IMR-90 (cell line): ENCODE data around the gene ICAM1. TPM values are rescaled to one million over a fixed set of nuclear protein-coding genes. Genes with fewer than 3 reads are reported as not detected.

Experiments
- ATAC-seq: fragments of 200-7000 bp; cut with Tn5 transposase; 2 replicates; pipeline ENCODE4 v1.9.1; 2020; ENCODE audit warnings: low read depth, mild to moderate bottlenecking, moderate library complexity
- BruUV-seq: library from RNA; stranded (reverse); fragments of 400-500 nt; replicated peaks from 2 replicates; lab custom pipeline; 2021; lab: Mats Ljungman, UMichigan
- CTCF ChIA-PET: fragments of 300-600 bp; formaldehyde crosslinking; extraction: SDS; loops from one replicate; lab custom pipeline; 2021; ENCODE audit warnings: antibody characterized with exemption; lab: Yijun Ruan, JAX
- POLR2A ChIA-PET: fragments of 300-600 bp; sonication (Branson Sonifier 250); formaldehyde crosslinking; loops from one replicate; lab custom pipeline; 2022; ENCODE audit warnings: antibody characterized with exemption; ENCODE audit not compliant: unreplicated experiment; lab: Charles Lee
- DNase-seq: peaks from one replicate; pipeline ENCODE4 v3.0.0; 2013
- H2AFZ ChIP-seq: replicated peaks from 2 replicates; pipeline ENCODE3; 2013; ENCODE audit warnings: low read length, mild to moderate bottlenecking; ENCODE audit not compliant: poor library complexity
- H2AK5ac ChIP-seq: 2 replicates; pipeline ENCODE4 v1.6.1; 2013; ENCODE audit warnings: low read depth, low read length, inconsistent platforms
- H2AK9ac ChIP-seq: replicated peaks from 2 replicates; pipeline ENCODE3; 2013; ENCODE audit warnings: mild to moderate bottlenecking, low read depth, low read length, moderate library complexity; ENCODE audit not compliant: poor library complexity
- H2BK120ac ChIP-seq: 2 replicates; pipeline ENCODE4 v1.6.1; 2013; ENCODE audit warnings: low read depth, low read length, inconsistent platforms
- H2BK15ac ChIP-seq: 3 replicates; pipeline ENCODE4 v1.6.1; 2013; ENCODE audit warnings: low read depth, low read length, inconsistent platforms
- H2BK20ac ChIP-seq: 2 replicates; pipeline ENCODE4 v1.6.1; 2013; ENCODE audit warnings: low read depth, mild to moderate bottlenecking, inconsistent platforms, low read length, moderate library complexity
- H2BK5ac ChIP-seq: 2 replicates; pipeline ENCODE4 v1.6.1; 2013; ENCODE audit warnings: mild to moderate bottlenecking, low read depth, low read length, inconsistent platforms; ENCODE audit not compliant: poor library complexity, severe bottlenecking
- H3K14ac ChIP-seq: replicated peaks from 2 replicates; pipeline ENCODE4 v1.6.1; 2013; ENCODE audit warnings: low read depth, low read length, inconsistent platforms
- H3K18ac ChIP-seq: 2 replicates; pipeline ENCODE4 v1.6.1; 2013; ENCODE audit warnings: low read depth, low read length, control low read depth
- H3K23ac ChIP-seq: 2 replicates; pipeline ENCODE4 v1.6.1; 2013; ENCODE audit warnings: low read depth, low read length, inconsistent platforms
- H3K27ac ChIP-seq: 2 replicates; pipeline ENCODE4 v1.5.1; 2013; ENCODE audit warnings: mild to moderate bottlenecking, control low read depth, low read length; ENCODE audit not compliant: insufficient read depth
- H3K27me3 ChIP-seq: 2 replicates; pipeline ENCODE4 v1.6.1; 2013; ENCODE audit warnings: low read length; ENCODE audit not compliant: control insufficient read depth, insufficient read depth
- H3K36me3 ChIP-seq: 2 replicates; pipeline ENCODE4 v1.6.1; 2013; ENCODE audit warnings: low read length, mixed read lengths; ENCODE audit not compliant: control insufficient read depth, insufficient read depth
- H3K4ac ChIP-seq: 2 replicates; pipeline ENCODE4 v1.6.1; 2013; ENCODE audit warnings: low read depth, low read length, inconsistent platforms
- H3K4me1 ChIP-seq: 2 replicates; pipeline ENCODE4 v1.6.1; 2013; ENCODE audit warnings: low read length, mixed read lengths; ENCODE audit not compliant: control insufficient read depth, insufficient read depth
- H3K4me2 ChIP-seq: 2 replicates; pipeline ENCODE4 v1.6.1; 2013; ENCODE audit warnings: low read depth, mild to moderate bottlenecking, control low read depth, low read length, moderate library complexity
- H3K4me3 ChIP-seq: 2 replicates; pipeline ENCODE4 v1.5.1; 2013; ENCODE audit warnings: low read depth, mild to moderate bottlenecking, control low read depth, low read length, moderate library complexity; ENCODE audit not compliant: insufficient read depth
- H3K56ac ChIP-seq: 2 replicates; pipeline ENCODE4 v1.6.1; 2013; ENCODE audit warnings: low read length, inconsistent platforms; ENCODE audit not compliant: insufficient read depth; ENCODE audit errors: extremely low read depth
- H3K79me1 ChIP-seq, 2 experiments: 2 replicates each; pipeline ENCODE4 v1.6.1; 2013; ENCODE audit warnings: low read length in 2 of 2, inconsistent platforms in 1 of 2, low read depth in 1 of 2
- H3K9ac ChIP-seq: 2 replicates; pipeline ENCODE4 v1.6.1; 2013; ENCODE audit warnings: low read depth, low read length, control low read depth
- H3K9me1 ChIP-seq: 2 replicates; pipeline ENCODE4 v1.6.1; 2013; ENCODE audit warnings: low read length, inconsistent platforms; ENCODE audit not compliant: insufficient read depth
- H3K9me3 ChIP-seq: 2 replicates; pipeline ENCODE4 v1.6.1; 2013; ENCODE audit warnings: low read length; ENCODE audit not compliant: control insufficient read depth, insufficient read depth
- H4K20me1 ChIP-seq: 2 replicates; pipeline ENCODE4 v1.6.1; 2013; ENCODE audit warnings: low read length, inconsistent platforms; ENCODE audit not compliant: insufficient read depth
- H4K5ac ChIP-seq: 2 replicates; pipeline ENCODE4 v1.6.1; 2013; ENCODE audit warnings: mild to moderate bottlenecking, low read depth, low read length, control low read depth
- H4K8ac ChIP-seq, 2 experiments: 2 replicates each; pipeline ENCODE4 v1.6.1; 2013; ENCODE audit warnings: low read depth in 2 of 2, low read length in 2 of 2, control low read depth in 1 of 2, inconsistent platforms in 1 of 2
- H4K91ac ChIP-seq: 2 replicates; pipeline ENCODE4 v1.6.1; 2013; ENCODE audit warnings: low read depth, low read length, inconsistent platforms; ENCODE audit not compliant: insufficient read depth
- CHD1 ChIP-seq: IDR thresholded peaks from 2 replicates; pipeline ENCODE4 v1.6.1; 2012; ENCODE audit warnings: low read depth, low read length, improper control_type of control experiment
- MAFK ChIP-seq: IDR thresholded peaks from 2 replicates; pipeline ENCODE4 v1.6.1; 2012; ENCODE audit warnings: low read depth, low read length, improper control_type of control experiment
- MAZ ChIP-seq: IDR thresholded peaks from 2 replicates; pipeline ENCODE4 v1.6.1; 2012; ENCODE audit warnings: low read depth, mild to moderate bottlenecking, low read length, improper control_type of control experiment, moderate library complexity, borderline replicate concordance
- NFE2L2 ChIP-seq: fragments of 150-350 bp; IDR thresholded peaks from 2 replicates; pipeline ENCODE4 v1.6.1; 2016; ENCODE audit warnings: low read depth, mild to moderate bottlenecking, low read length
- POLR2A ChIP-seq: IDR thresholded peaks from 2 replicates; pipeline ENCODE4 v1.6.1; 2012; ENCODE audit warnings: mild to moderate bottlenecking, low read depth, low read length
- RAD21 ChIP-seq: IDR thresholded peaks from 2 replicates; pipeline ENCODE4 v1.6.1; 2012; ENCODE audit warnings: low read length, improper control_type of control experiment
- RFX5 ChIP-seq: IDR thresholded peaks from 2 replicates; pipeline ENCODE4 v1.8.0; 2012; ENCODE audit warnings: low read depth, mild to moderate bottlenecking, low read length, moderate library complexity
- SMC3 ChIP-seq: fragments of 150-350 bp; IDR thresholded peaks from 2 replicates; pipeline ENCODE4 v1.6.1; 2016; ENCODE audit warnings: low read depth, mild to moderate bottlenecking, antibody characterized with exemption, low read length, moderate library complexity
- WGBS, 2 experiments: methylation state at CpG; one replicate each; pipeline versions ENCODE4 v1.1.5 to v1.1.7; 2013; ENCODE audit warnings: missing lambda C conversion rate in 2 of 2; ENCODE audit not compliant: insufficient read length in 1 of 2; ENCODE audit errors: extremely low coverage in 2 of 2; 5-methylcytosine and 5-hydroxymethylcytosine counted together
- dilution Hi-C: fragments of 300-500 bp; cut with HindIII; formaldehyde crosslinking; loops from one replicate; pipeline ENCODE4 v1.14.3; 2018; ENCODE audit warnings: low sequenced_read_pairs; ENCODE audit not compliant: unreplicated experiment
- in situ Hi-C: fragments of 300-500 bp; cut with MboI; formaldehyde crosslinking; loops from 3 replicates; pipeline ENCODE4 v1.14.3; 2019; ENCODE audit warnings: low sequenced_read_pairs, inconsistent platforms, mixed read lengths
- intact Hi-C: fragments of 100-400 bp; cut with micrococcal nuclease; formaldehyde crosslinking; loops from 2 replicates; pipeline ENCODE4 v1.10.0; 2022
- polyA plus RNA-seq, 3 experiments: library from polyadenylated mRNA; depleted of rRNA; stranded (reverse); fragments of >200 nt; gene quantifications; 2 replicates each; pipeline ENCODE4 v1.2.3, GENCODE V29; 2012; ENCODE audit warnings: low replicate concordance in 1 of 3
- total RNA-seq: library from RNA; depleted of rRNA; stranded (reverse); fragments of >200 nt; gene quantifications from 2 replicates; pipeline ENCODE4 v1.2.3, GENCODE V29; 2012
- TF ChIP-seq, protein P1 (sequence below): conservative IDR thresholded peaks from 2 replicates; pipeline ENCODE4 v1.5.1; 2012; ENCODE audit warnings: mild to moderate bottlenecking, low read depth, low read length, improper control_type of control experiment
- TF ChIP-seq, protein P2 (sequence below): fragments of 150-350 bp; IDR thresholded peaks from 2 replicates; pipeline ENCODE4 v1.6.1; 2017; ENCODE audit warnings: mild to moderate bottlenecking, antibody characterized with exemption, low read length, low read depth

Gene ICAM1
- total and polyA plus RNA-seq, 2 of the 4 experiments (the other 2 are of a cell fraction), result 10.6 to 19.1 TPM

DNA sequence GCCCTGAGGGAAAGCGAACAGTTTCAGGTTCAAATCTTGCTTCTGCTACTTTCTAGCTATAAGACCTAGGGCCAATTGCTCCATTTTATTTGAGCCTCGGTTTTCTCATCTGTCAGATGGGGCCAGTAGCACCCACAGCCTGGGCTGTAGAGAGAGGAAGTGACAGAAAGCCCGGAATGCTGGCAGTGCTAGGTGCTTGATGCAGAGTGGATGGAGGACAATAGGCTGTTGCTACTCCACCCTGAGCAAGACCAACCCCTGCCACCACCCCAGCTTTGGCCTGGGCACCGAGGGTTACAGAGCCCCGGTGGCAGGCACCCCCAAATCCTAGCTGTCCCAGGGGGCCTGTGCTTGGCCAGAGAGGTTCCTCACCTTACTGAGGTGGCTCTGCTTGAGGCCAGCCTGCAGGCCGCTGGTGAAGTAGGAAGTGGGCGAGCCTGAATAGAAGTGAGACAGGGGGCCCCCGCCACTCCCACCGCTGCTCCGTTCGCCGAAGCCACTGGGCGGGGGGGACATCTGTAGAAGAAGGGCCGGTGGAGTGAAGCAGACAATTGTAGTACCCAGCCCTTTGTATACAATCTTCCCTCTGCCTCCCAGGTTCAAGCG is 47.0 kb downstream of the ICAM1 start:
- Histone ChIP-seq H3K4ac (no peak overlapping the region), H2AFZ (no peak overlapping the region), H2AK5ac (no peak overlapping the region), H3K4me3 (no peak overlapping the region), H3K14ac (no peak overlapping the region), H2BK20ac (no peak overlapping the region), H3K9ac (no peak overlapping the region), H3K18ac (no peak overlapping the region), H4K8ac (no peak overlapping the region), H3K36me3 (peaks cover 43% of the 10 kb centered on the region), H4K91ac (no peak overlapping the region), H2AK9ac (no peak overlapping the region), H3K27me3 (no peaks in the 10 kb centered on the region), H3K4me1 (no peaks in the 10 kb centered on the region), H2BK15ac (no peak overlapping the region), H2BK120ac (no peak overlapping the region), H4K5ac (no peak overlapping the region), H3K4me2 (no peak overlapping the region), H3K27ac (no peak overlapping the region), H4K20me1 (0 out of 2 replicates have a peak, but pooled peaks cover 5% of the 10 kb centered on the region), H3K56ac (no peak overlapping the region), H3K9me3 (no peaks in the 10 kb centered on the region), H3K79me1 (peaks cover 19% of the 10 kb centered on the region in 2 experiments), H2BK5ac (no peak overlapping the region), H3K9me1 (peaks cover 7% of the 10 kb centered on the region; the same call in 1 of the 2 replicates), H3K23ac (no peak overlapping the region)
- intact Hi-C loops (no loop called here), dilution Hi-C loops (no loop called here), in situ Hi-C loops (no loop called here)
- BruUV-seq, result no TSS peak
- no peak for TF ChIP-seq RFX5
- TF ChIP-seq SMC3, result no peak
- TF ChIP-seq, protein P1, sequence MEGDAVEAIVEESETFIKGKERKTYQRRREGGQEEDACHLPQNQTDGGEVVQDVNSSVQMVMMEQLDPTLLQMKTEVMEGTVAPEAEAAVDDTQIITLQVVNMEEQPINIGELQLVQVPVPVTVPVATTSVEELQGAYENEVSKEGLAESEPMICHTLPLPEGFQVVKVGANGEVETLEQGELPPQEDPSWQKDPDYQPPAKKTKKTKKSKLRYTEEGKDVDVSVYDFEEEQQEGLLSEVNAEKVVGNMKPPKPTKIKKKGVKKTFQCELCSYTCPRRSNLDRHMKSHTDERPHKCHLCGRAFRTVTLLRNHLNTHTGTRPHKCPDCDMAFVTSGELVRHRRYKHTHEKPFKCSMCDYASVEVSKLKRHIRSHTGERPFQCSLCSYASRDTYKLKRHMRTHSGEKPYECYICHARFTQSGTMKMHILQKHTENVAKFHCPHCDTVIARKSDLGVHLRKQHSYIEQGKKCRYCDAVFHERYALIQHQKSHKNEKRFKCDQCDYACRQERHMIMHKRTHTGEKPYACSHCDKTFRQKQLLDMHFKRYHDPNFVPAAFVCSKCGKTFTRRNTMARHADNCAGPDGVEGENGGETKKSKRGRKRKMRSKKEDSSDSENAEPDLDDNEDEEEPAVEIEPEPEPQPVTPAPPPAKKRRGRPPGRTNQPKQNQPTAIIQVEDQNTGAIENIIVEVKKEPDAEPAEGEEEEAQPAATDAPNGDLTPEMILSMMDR, result no peak
- no peak for TF ChIP-seq RAD21
- no peak for TF ChIP-seq POLR2A
- TF ChIP-seq, protein P2, sequence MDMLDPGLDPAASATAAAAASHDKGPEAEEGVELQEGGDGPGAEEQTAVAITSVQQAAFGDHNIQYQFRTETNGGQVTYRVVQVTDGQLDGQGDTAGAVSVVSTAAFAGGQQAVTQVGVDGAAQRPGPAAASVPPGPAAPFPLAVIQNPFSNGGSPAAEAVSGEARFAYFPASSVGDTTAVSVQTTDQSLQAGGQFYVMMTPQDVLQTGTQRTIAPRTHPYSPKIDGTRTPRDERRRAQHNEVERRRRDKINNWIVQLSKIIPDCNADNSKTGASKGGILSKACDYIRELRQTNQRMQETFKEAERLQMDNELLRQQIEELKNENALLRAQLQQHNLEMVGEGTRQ, result no peak
- TF ChIP-seq MAZ, result no peak
- no peak for TF ChIP-seq MAFK
- TF ChIP-seq CHD1, result no peak
- TF ChIP-seq NFE2L2, result no peak
- 100% methylated on average over 1 of the region's 15 CpGs; no CpG with 5 or more reads in 1 of the 2 experiments for WGBS, 2 experiments
- ATAC-seq (no peak), DNase-seq (no peak)
- POLR2A ChIA-PET, result no interaction called here
- CTCF ChIA-PET, result no interaction called here
